ENCODE results near the gene ERC2.
A peak's percentile ranks its signal among the peaks of the same experiment; 100 is the strongest.
"Not testable (repeated sequence)": the region's sequence is repeated elsewhere in the genome, so short reads cannot be mapped to it uniquely, and the experiment has no call there.

The ERC2 gene

GRCh38 chr3:56019490-56020146 is 448.6 kb downstream of the ERC2 start:
- Histone ChIP-seq H3K9me3 (ENCODE audit: control insufficient read depth, insufficient read depth, low read length) (no peaks in the 10 kb centered on the region; the same call in 1 of the 2 replicates), H3K36me3 (ENCODE audit: control insufficient read depth, insufficient read depth, low read length) (no peaks in the 10 kb centered on the region), H3K4me3 (ENCODE audit: low read depth, low read length) (no peak overlapping the region), H3K27ac (ENCODE audit: low read depth, low read length) (no peak overlapping the region), H3K4me1 (ENCODE audit: control insufficient read depth, insufficient read depth, low read length) (peaks cover 11% of the 10 kb centered on the region), H3K27me3 (ENCODE audit: control insufficient read depth, insufficient read depth, low read length) (no peaks in the 10 kb centered on the region), H3K9ac (ENCODE audit: low read depth, low read length) (no peak overlapping the region)

- H3K27me3 ChIP-seq (ENCODE audit: control insufficient read depth, insufficient read depth, low read length); H3K9ac ChIP-seq (ENCODE audit: low read depth, low read length); H3K4me3 ChIP-seq (ENCODE audit: low read depth, low read length); H3K36me3 ChIP-seq (ENCODE audit: control insufficient read depth, insufficient read depth, low read length); H3K27ac ChIP-seq (ENCODE audit: low read depth, low read length); H3K9me3 ChIP-seq (ENCODE audit: control insufficient read depth, insufficient read depth, low read length): not testable (repeated sequence)
- H3K4me1 ChIP-seq (ENCODE audit: control insufficient read depth, insufficient read depth, low read length) = peaks cover 11% of the 10 kb centered on the region
These were observed 452.9 kb downstream of the ERC2 start for GRCh38 chr3:56015374-56015773.

GRCh38 chr3:56012721-56013120 is 455.5 kb downstream of the ERC2 start:
- Histone ChIP-seq H3K4me1 (ENCODE audit: control insufficient read depth, insufficient read depth, low read length) (no peaks in the 10 kb centered on the region), H3K27me3 (ENCODE audit: control insufficient read depth, insufficient read depth, low read length) (no peaks in the 10 kb centered on the region), H3K4me3 (ENCODE audit: low read depth, low read length) (no peak overlapping the region), H3K9me3 (ENCODE audit: control insufficient read depth, insufficient read depth, low read length) (no peaks in the 10 kb centered on the region; the same call in 1 of the 2 replicates), H3K36me3 (ENCODE audit: control insufficient read depth, insufficient read depth, low read length) (no peaks in the 10 kb centered on the region), H3K9ac (ENCODE audit: low read depth, low read length) (no peak overlapping the region), H3K27ac (ENCODE audit: low read depth, low read length) (no peak overlapping the region)

- H3K36me3 ChIP-seq (ENCODE audit: control insufficient read depth, insufficient read depth, low read length) = no peaks in the 10 kb centered on the region
- H3K27ac ChIP-seq (ENCODE audit: low read depth, low read length) = no peak overlapping the region
- no peaks in the 10 kb centered on the region for H3K27me3 ChIP-seq (ENCODE audit: control insufficient read depth, insufficient read depth, low read length)
- no peak overlapping the region for H3K9ac ChIP-seq (ENCODE audit: low read depth, low read length)
- peaks cover 53% of the 10 kb centered on the region for H3K4me1 ChIP-seq (ENCODE audit: control insufficient read depth, insufficient read depth, low read length)
- no peak overlapping the region for H3K4me3 ChIP-seq (ENCODE audit: low read depth, low read length)
- H3K9me3 ChIP-seq (ENCODE audit: control insufficient read depth, insufficient read depth, low read length) = no peaks in the 10 kb centered on the region
These were observed 463.0 kb downstream of the ERC2 start for GRCh38 chr3:56005196-56005805.

GRCh38 chr3:56003129-56003528 is 465.1 kb downstream of the ERC2 start:
- H3K4me3 ChIP-seq (ENCODE audit: low read depth, low read length) = no peak overlapping the region
- H3K27ac ChIP-seq (ENCODE audit: low read depth, low read length) = no peak overlapping the region
- H3K4me1 ChIP-seq (ENCODE audit: control insufficient read depth, insufficient read depth, low read length) = peaks cover 57% of the 10 kb centered on the region
- no peaks in the 10 kb centered on the region for H3K27me3 ChIP-seq (ENCODE audit: control insufficient read depth, insufficient read depth, low read length)
- no peaks in the 10 kb centered on the region for H3K36me3 ChIP-seq (ENCODE audit: control insufficient read depth, insufficient read depth, low read length)
- no peak overlapping the region for H3K9ac ChIP-seq (ENCODE audit: low read depth, low read length)
- H3K9me3 ChIP-seq (ENCODE audit: control insufficient read depth, insufficient read depth, low read length) = no peaks in the 10 kb centered on the region

- Histone ChIP-seq H3K27me3 (ENCODE audit: control insufficient read depth, insufficient read depth, low read length) (no peaks in the 10 kb centered on the region), H3K9ac (ENCODE audit: low read depth, low read length) (no peak overlapping the region), H3K9me3 (ENCODE audit: control insufficient read depth, insufficient read depth, low read length) (no peaks in the 10 kb centered on the region), H3K36me3 (ENCODE audit: control insufficient read depth, insufficient read depth, low read length) (no peaks in the 10 kb centered on the region), H3K4me3 (ENCODE audit: low read depth, low read length) (peak overlapping the region; percentile 18; the same call in 1 of the 2 replicates), H3K4me1 (ENCODE audit: control insufficient read depth, insufficient read depth, low read length) (peaks cover 52% of the 10 kb centered on the region), H3K27ac (ENCODE audit: low read depth, low read length) (peak overlapping the region; percentile 76)
These were observed 466.3 kb downstream of the ERC2 start for GRCh38 chr3:56001991-56002390.

GRCh38 chr3:56001537-56001936 is 466.7 kb downstream of the ERC2 start:
- Histone ChIP-seq H3K9ac (ENCODE audit: low read depth, low read length) (no peak overlapping the region), H3K9me3 (ENCODE audit: control insufficient read depth, insufficient read depth, low read length) (no peaks in the 10 kb centered on the region), H3K27me3 (ENCODE audit: control insufficient read depth, insufficient read depth, low read length) (no peaks in the 10 kb centered on the region), H3K4me3 (ENCODE audit: low read depth, low read length) (0 out of 2 replicates have a peak overlapping the region, but pooled peaks have one; percentile 18), H3K36me3 (ENCODE audit: control insufficient read depth, insufficient read depth, low read length) (no peaks in the 10 kb centered on the region), H3K4me1 (ENCODE audit: control insufficient read depth, insufficient read depth, low read length) (peaks cover 47% of the 10 kb centered on the region), H3K27ac (ENCODE audit: low read depth, low read length) (peak overlapping the region; percentile 76)

GRCh38 chr3:55989366-55989765 is 478.9 kb downstream of the ERC2 start:
- Histone ChIP-seq H3K9ac (ENCODE audit: low read depth, low read length) (no peak overlapping the region), H3K9me3 (ENCODE audit: control insufficient read depth, insufficient read depth, low read length) (no peaks in the 10 kb centered on the region), H3K4me3 (ENCODE audit: low read depth, low read length) (no peak overlapping the region), H3K36me3 (ENCODE audit: control insufficient read depth, insufficient read depth, low read length) (no peaks in the 10 kb centered on the region), H3K27ac (ENCODE audit: low read depth, low read length) (no peak overlapping the region), H3K27me3 (ENCODE audit: control insufficient read depth, insufficient read depth, low read length) (no peaks in the 10 kb centered on the region), H3K4me1 (ENCODE audit: control insufficient read depth, insufficient read depth, low read length) (peaks cover 16% of the 10 kb centered on the region)

GRCh38 chr3:55988905-55989304 is 479.4 kb downstream of the ERC2 start:
- H3K4me3 ChIP-seq (ENCODE audit: low read depth, low read length) = no peak overlapping the region
- no peak overlapping the region for H3K27ac ChIP-seq (ENCODE audit: low read depth, low read length)
- H3K27me3 ChIP-seq (ENCODE audit: control insufficient read depth, insufficient read depth, low read length) = no peaks in the 10 kb centered on the region
- H3K9me3 ChIP-seq (ENCODE audit: control insufficient read depth, insufficient read depth, low read length) = no peaks in the 10 kb centered on the region
- H3K36me3 ChIP-seq (ENCODE audit: control insufficient read depth, insufficient read depth, low read length) = no peaks in the 10 kb centered on the region
- no peak overlapping the region for H3K9ac ChIP-seq (ENCODE audit: low read depth, low read length)
- peaks cover 11% of the 10 kb centered on the region for H3K4me1 ChIP-seq (ENCODE audit: control insufficient read depth, insufficient read depth, low read length)

- Histone ChIP-seq H3K9me3 (ENCODE audit: control insufficient read depth, insufficient read depth, low read length) (no peaks in the 10 kb centered on the region), H3K9ac (ENCODE audit: low read depth, low read length) (no peak overlapping the region), H3K27ac (ENCODE audit: low read depth, low read length) (no peak overlapping the region), H3K36me3 (ENCODE audit: control insufficient read depth, insufficient read depth, low read length) (no peaks in the 10 kb centered on the region), H3K4me3 (ENCODE audit: low read depth, low read length) (no peak overlapping the region), H3K27me3 (ENCODE audit: control insufficient read depth, insufficient read depth, low read length) (no peaks in the 10 kb centered on the region), H3K4me1 (ENCODE audit: control insufficient read depth, insufficient read depth, low read length) (peaks cover 12% of the 10 kb centered on the region; the same call in 1 of the 2 replicates)
These were observed 483.6 kb downstream of the ERC2 start for GRCh38 chr3:55984626-55985025.

GRCh38 chr3:55978953-55979352 is 489.3 kb downstream of the ERC2 start:
- H3K9me3 ChIP-seq (ENCODE audit: control insufficient read depth, insufficient read depth, low read length) = no peaks in the 10 kb centered on the region
- H3K27me3 ChIP-seq (ENCODE audit: control insufficient read depth, insufficient read depth, low read length) = no peaks in the 10 kb centered on the region
- H3K4me3 ChIP-seq (ENCODE audit: low read depth, low read length) = no peak overlapping the region
- peaks cover 4% of the 10 kb centered on the region; the same call in 1 of the 2 replicates for H3K4me1 ChIP-seq (ENCODE audit: control insufficient read depth, insufficient read depth, low read length)
- no peak overlapping the region for H3K27ac ChIP-seq (ENCODE audit: low read depth, low read length)
- H3K9ac ChIP-seq (ENCODE audit: low read depth, low read length) = no peak overlapping the region
- H3K36me3 ChIP-seq (ENCODE audit: control insufficient read depth, insufficient read depth, low read length) = no peaks in the 10 kb centered on the region

Measured in HUES48 (cell line).